ENCODE data around the gene MAP2K5.

Gene MAP2K5

DNA sequence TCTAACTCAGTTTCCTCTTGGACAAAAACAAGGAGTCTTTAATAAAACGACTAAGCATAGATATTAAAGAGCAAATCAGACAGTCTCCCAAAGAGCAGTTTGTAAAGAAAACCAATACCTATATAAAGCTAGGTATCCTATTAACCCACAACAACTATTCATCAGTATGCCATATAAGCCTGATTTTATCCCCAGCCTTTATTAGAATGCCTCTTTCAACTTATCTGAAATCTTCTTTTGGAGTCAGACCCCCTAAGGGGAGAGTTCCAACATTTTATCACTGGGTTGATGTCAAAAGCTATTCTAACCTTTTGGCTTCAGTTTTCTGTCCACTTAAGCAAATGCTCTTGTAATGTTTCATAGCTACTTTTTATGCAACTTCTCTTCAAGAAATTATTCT is 17.8 kb downstream of the MAP2K5 start:
- no peak for DNase-seq

- no peak for DNase-seq
Measured at GRCh38 chr15:67563092-67563491, 20.6 kb downstream of the MAP2K5 start.

- no peak for DNase-seq
Measured at GRCh38 chr15:67564021-67564967, 21.8 kb downstream of the MAP2K5 start.

- DNase-seq: no peak
Measured at GRCh38 chr15:67564968-67565345, 22.5 kb downstream of the MAP2K5 start.

- no peak for DNase-seq
Measured at GRCh38 chr15:67569668-67570067, 27.2 kb downstream of the MAP2K5 start.

GRCh38 chr15:67570875-67571647 is 28.6 kb downstream of the MAP2K5 start:
- DNase-seq: no peak

DNA sequence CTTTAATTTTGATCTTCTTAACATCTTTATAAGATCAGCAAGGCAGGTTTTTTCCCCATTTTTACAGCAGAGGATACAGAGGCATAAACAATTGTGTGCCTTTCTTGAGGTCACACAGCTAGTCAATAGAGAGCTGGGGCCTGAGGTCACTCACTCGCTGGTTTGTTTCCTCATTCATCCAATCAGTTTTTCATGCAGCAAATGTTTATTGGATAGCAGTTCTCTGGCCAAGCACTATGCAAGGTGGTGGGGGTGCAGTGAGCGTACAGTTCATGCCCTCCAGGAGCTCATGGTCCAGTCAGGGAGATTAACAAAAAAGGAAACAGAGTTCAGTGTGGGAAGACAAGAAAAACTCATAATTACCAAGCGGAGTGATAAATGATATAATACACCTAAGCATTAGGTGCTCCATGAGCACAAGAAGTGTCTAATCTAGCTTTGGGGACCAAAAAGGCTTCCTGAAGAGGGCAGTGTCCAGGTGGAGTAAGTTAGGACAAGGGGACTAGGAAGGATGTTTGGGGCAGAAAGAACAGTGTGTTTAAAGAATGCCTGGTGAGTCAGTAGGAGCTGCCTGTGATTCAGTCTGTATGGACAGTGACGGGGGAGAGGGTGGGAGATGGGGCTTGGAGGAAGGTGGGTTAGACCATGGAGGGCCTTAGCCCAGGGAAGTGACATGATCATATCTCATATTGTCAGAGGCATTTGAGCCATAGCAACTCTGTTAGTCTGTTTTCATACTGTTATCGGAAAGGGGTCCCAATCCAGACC is 29.3 kb downstream of the MAP2K5 start:
- DNase-seq: no peak

GRCh38 chr15:67573194-67573593 is 30.7 kb downstream of the MAP2K5 start:
- DNase-seq: no peak

- DNase-seq: no peak
Measured at GRCh38 chr15:67575039-67575502, 32.6 kb downstream of the MAP2K5 start.

DNA sequence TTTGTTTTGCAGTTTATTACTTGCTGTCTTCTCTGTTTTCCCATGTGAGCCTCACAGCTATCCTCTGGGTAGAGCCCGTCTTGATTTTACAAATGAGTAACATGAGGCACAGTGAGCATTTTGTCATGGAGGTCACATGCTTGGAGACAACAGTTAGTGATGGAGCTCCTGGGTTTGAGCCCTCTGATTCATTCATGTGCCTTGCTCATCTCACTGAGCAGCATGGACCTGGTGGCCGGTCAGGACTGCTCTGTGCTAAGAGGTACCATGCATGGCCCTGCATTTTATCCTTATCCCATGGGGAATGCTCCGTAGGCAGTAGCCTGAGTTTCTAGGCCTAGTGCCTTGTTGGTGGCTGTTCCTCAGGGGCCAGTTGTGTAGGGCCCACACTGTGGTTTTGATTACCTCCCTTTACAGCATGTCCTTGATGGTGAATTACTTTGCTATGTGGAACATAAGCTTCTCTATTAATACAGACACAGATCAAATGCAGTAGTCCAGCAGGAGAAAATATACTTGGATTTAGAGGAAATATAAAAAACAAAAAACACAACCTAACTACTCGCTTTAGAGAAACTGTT is 35.6 kb downstream of the MAP2K5 start:
- no peak for DNase-seq

DNA sequence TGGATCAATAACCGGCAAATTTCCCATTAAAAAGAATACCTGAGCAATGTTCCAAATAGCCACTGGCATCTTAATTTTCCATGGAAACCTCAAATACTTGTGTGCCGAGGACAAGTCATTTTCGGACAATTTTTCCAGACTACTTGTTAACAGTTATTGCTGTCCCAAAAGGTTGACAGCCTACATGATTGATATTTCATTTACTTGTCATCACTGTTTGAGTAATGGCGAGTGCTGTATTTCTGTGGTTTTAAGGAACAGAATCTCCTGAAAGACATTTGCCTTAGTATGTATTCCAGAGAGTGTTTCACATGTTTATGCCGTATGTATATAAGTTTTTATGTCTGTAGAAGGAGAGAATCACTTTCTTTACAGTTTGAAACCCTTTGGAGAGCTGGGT is 36.7 kb downstream of the MAP2K5 start:
- DNase-seq: no peak

DNA sequence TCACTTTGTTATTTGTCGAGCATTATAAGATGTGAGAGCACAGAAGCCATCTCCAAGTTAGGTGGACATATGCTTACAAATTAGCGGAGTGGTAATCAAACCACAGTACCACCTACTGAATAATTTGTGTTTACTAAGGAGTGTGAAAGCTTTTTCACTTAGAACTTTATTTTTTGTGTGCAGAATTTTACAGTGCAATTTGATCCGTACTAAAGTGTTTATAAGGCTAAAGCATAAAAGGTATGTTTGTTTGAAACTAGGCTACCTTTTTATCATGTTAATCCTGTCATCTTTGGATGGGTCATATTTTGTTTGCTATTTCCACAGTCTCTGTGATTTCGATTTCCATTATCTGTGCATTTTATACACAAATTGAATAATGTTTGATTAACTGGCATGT is 37.5 kb downstream of the MAP2K5 start:
- DNase-seq: no peak

GRCh38 chr15:67584157-67584556 is 41.7 kb downstream of the MAP2K5 start:
- DNase-seq: no peak

DNA sequence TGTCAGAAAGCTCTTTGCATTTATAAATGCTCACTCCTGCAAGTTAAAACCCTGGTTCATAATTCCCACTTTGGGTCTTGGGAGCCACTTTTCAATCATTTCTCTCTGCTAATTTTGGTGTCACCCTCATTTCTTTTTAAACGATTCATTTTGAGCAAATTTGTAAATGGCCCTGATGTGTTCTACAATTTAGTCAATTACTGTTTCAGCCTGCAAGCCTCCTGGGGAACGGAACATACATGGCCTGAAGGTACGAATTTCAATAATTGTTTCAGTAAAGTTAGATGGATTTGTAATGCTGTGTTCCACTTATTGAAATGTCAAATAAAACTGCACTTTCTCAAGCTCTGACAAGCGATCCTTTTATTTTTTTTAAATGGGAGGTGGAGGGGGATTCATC is 43.2 kb downstream of the MAP2K5 start:
- no peak for DNase-seq

DNA sequence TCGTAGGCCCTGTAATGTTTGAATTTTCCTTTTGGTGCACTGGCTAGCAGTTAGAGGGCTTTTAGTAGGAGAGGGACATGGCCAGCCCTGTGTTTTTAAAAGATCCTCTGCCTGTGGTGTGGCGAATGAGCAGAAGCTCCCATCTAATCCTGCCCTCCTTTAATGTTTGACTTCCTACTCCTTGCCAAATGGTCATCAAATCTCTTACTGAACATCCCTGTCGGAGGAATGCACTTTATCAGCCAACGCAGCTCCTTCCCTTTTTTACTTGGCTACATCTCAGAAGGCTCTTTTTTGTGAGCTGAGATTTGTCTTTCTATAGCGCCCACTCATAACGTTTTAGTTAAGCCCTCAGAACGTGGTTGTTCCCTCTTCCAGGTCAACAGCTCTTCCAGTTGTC is 44.8 kb downstream of the MAP2K5 start:
- no peak for DNase-seq

GRCh38 chr15:67587754-67588153 is 45.3 kb downstream of the MAP2K5 start:
- DNase-seq: no peak

- DNase-seq: no peak
Measured at GRCh38 chr15:67590191-67590590, 47.7 kb downstream of the MAP2K5 start.

GRCh38 chr15:67592245-67592644 is 49.7 kb downstream of the MAP2K5 start:
- DNase-seq: no peak

- no peak for DNase-seq
Measured at GRCh38 chr15:67593562-67593961, 51.1 kb downstream of the MAP2K5 start.

GRCh38 chr15:67594770-67595169 is 52.3 kb downstream of the MAP2K5 start:
- DNase-seq: no peak

GRCh38 chr15:67595572-67595971 is 53.1 kb downstream of the MAP2K5 start:
- no peak for DNase-seq

GRCh38 chr15:67601073-67601472 is 58.6 kb downstream of the MAP2K5 start:
- DNase-seq: no peak

GRCh38 chr15:67603063-67603462 is 60.6 kb downstream of the MAP2K5 start:
- DNase-seq: no peak

All from activated gamma-delta T cell (primary cell).